ENCODE measurements around the gene SHROOM2.

SHROOM2 gene

GRCh38 chrX:9862953-9863352 is 76.7 kb downstream of the SHROOM2 start:
- DNase-seq (ENCODE audit: low spot score): no peak
- no peak for FAIRE-seq

GRCh38 chrX:9864011-9864410 is 77.8 kb downstream of the SHROOM2 start:
- FAIRE-seq: no peak

GRCh38 chrX:9865804-9866472 is 79.7 kb downstream of the SHROOM2 start:
- DNase-seq (ENCODE audit: low spot score) (no peak), FAIRE-seq (no peak)

More at GRCh38 chrX:9864011-9864410, 77.8 kb downstream of the SHROOM2 start:
- no peak for DNase-seq (ENCODE audit: low spot score)

GRCh38 chrX:9866633-9867032 is 80.4 kb downstream of the SHROOM2 start:
- no peak for DNase-seq (ENCODE audit: low spot score)
- FAIRE-seq: no peak

GRCh38 chrX:9867226-9867625 is 81.0 kb downstream of the SHROOM2 start:
- no peak for FAIRE-seq
- no peak for DNase-seq (ENCODE audit: low spot score)

GRCh38 chrX:9867753-9868152 is 81.5 kb downstream of the SHROOM2 start:
- no peak for FAIRE-seq
- no peak for DNase-seq (ENCODE audit: low spot score)

- DNase-seq (ENCODE audit: low spot score): no peak
- FAIRE-seq: no peak
Measured at GRCh38 chrX:9871701-9872268, 85.6 kb downstream of the SHROOM2 start.

- DNase-seq (ENCODE audit: low spot score): no peak
- no peak for FAIRE-seq
Measured at GRCh38 chrX:9873360-9873759, 87.1 kb downstream of the SHROOM2 start.

- peak; percentile 7 for DNase-seq (ENCODE audit: low spot score)
Measured at GRCh38 chrX:9873952-9874351, 87.7 kb downstream of the SHROOM2 start.

GRCh38 chrX:9874483-9874882 is 88.3 kb downstream of the SHROOM2 start:
- DNase-seq (ENCODE audit: low spot score) (no peak), FAIRE-seq (no peak)

More at GRCh38 chrX:9873952-9874351, 87.7 kb downstream of the SHROOM2 start:
- FAIRE-seq: peak; percentile 37

- DNase-seq (ENCODE audit: low spot score) (no peak), FAIRE-seq (no peak)
Measured at GRCh38 chrX:9875801-9876200, 89.6 kb downstream of the SHROOM2 start.

GRCh38 chrX:9876201-9876600 is 90.0 kb downstream of the SHROOM2 start:
- DNase-seq (ENCODE audit: low spot score): no peak
- FAIRE-seq: no peak

- FAIRE-seq: no peak
- DNase-seq (ENCODE audit: low spot score): no peak
Measured at GRCh38 chrX:9878146-9878820, 92.1 kb downstream of the SHROOM2 start.

GRCh38 chrX:9880237-9880636 is 94.0 kb downstream of the SHROOM2 start:
- no peak for DNase-seq (ENCODE audit: low spot score)
- FAIRE-seq: no peak

- DNase-seq (ENCODE audit: low spot score) (no peak), FAIRE-seq (no peak)
Measured at GRCh38 chrX:9880870-9881269, 94.6 kb downstream of the SHROOM2 start.

GRCh38 chrX:9882669-9883446 is 96.6 kb downstream of the SHROOM2 start:
- no peak for FAIRE-seq
- DNase-seq (ENCODE audit: low spot score): no peak

GRCh38 chrX:9884031-9884779 is 98.0 kb downstream of the SHROOM2 start:
- no peak for FAIRE-seq
- no peak for DNase-seq (ENCODE audit: low spot score)

- FAIRE-seq (no peak), DNase-seq (ENCODE audit: low spot score) (no peak)
Measured at GRCh38 chrX:9885150-9885549, 98.9 kb downstream of the SHROOM2 start.

GRCh38 chrX:9887659-9888297 is 101.5 kb downstream of the SHROOM2 start:
- FAIRE-seq (no peak), DNase-seq (ENCODE audit: low spot score) (no peak)

GRCh38 chrX:9888953-9889470 is 102.8 kb downstream of the SHROOM2 start:
- DNase-seq (ENCODE audit: low spot score): no peak
- FAIRE-seq: no peak
